8988T (cell line): ENCODE results near the gene MLC1.

Source experiments
- DNase-seq: peaks from one replicate; pipeline ENCODE4 v3.0.0; 2011

The MLC1 gene

GRCh38 chr22:50057278-50058060, 27.8 kb downstream of the MLC1 start:
- no peak for DNase-seq

DNA sequence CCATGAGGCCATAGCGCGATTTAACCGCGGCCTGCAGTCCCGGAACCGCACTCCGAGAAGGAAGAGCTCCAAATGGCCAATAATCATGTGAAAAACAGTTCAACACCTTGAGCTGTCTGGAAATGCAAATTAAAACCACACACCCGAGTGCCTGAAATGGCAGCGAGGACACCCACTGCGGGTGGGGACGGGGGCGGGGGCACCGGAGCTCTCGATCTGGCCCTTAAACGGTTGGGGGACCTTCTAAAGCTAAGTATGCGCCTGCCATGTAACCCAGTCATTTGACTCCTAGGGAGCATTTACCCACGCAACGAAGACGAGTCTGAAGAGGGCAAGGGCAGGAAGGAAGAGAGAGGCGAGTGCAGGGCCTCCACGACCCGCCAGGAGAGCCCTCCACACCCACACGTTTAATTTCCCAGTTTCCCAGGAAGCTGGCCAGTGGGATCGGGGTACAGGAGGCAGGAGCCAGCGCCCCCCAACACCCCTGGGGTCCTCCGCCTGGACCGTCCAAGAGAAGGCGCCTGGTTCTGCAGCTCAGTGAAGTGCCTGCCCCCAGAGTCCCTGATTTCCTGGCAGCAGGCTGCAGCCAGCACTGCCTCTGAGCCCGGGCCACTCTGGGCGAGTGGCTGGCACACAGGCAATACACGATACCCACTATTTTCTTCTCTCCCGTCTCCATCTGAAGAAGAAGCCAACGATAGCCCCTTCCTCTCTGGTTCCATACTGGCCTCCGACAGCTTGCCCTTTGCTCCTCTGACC, 28.8 kb downstream of the MLC1 start:
- no peak for DNase-seq

DNA sequence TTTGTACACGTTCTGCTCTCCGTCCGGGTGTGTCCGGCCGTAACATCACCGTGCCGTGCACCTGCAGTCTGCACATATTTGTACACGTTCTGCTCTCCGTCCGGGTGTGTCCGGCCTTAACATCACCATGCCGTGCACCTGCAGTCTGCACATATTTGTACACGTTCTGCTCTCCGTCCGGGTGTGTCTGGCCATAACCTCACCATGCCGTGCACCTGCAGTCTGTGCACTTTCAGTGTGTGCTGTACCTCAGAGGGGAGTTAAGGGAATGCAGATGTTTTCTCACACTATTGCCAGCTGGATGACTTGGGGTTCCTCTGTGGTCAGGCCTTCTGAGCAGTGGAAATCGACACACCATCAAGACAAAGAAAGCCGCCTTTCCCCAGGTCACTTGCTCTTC, 31.4 kb downstream of the MLC1 start:
- no peak for DNase-seq

- no peak for DNase-seq
Measured at GRCh38 chr22:50051930-50052329, 33.3 kb downstream of the MLC1 start.

DNA sequence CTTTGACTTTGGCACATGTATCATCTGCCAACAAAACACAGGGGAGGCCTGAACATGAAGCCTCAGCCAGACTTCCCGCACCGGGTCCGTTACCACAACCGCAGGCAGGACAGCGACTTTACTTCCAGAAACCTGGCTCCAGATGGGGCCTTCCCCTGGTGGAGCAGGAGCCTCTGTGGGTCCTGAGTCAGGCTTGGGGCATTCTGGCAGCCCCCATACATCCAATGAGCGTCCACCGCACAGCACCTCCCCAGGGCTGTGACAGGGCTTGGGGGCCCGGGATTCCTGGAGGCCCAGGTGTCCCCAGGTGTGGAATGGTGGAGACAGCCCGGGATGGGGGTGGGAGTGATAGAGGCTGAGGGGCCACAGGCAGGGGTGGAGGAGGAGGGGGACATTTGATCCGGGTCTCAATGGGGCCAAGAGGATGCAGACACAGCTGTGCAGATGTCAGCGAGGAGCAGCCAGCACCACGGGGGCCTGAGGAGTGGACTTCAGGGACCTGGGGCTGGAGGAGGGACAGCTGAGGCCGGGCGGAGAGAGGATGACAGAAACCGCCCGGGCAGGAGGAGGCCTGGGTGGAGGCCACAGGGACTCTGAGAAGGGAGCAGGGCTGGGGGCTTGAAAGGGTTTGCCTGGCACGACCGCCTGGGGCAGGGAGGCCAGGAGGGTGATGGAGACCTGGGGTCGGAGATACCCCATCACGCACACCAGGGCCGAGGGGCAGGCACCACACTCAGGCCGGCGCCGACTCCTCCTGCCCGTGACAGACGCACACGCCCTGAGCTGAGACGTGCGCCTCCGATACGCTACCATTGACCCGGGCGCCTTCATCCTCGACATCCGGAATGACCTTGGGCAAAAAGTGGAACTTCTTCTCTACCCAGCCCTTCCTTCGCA, 35.7 kb downstream of the MLC1 start:
- DNase-seq: no peak

GRCh38 chr22:50048836-50049235, 36.4 kb downstream of the MLC1 start:
- DNase-seq: no peak

DNA sequence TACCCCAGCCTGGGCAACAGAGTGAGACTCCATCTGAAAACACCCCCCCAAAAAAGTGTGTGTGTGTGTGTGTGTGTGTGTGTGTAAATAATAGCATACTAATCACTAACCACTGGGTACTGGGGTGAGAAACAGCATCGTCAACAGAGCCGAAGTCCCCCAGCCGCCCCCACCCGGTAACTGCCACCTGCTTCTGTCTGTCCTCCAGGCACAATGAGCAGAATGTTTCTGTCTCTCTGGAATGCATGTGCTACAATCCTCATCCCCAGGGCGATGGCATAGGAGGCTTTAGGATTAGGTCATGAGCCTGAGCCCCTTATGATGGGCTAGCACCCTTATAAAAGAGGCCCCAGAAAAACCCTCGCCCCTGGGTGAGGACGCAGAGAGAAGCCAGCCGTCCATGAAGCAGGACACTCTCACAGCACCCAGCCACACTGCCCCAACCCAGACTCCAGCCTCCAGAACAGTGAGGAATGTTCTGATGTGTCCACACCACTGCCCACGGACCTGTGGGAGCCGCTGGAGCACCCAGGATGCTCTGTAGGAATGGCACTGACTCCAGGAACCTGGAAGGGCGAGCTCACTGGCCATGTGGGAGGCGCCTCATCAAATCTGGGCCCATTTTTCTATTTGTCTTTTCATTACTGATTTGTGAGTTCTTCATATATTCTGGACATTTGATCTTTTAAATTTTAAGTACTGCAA, 37.0 kb downstream of the MLC1 start:
- no peak for DNase-seq

- DNase-seq: no peak
Measured at GRCh38 chr22:50047346-50047745, 37.9 kb downstream of the MLC1 start.

GRCh38 chr22:50046481-50047245, 38.6 kb downstream of the MLC1 start:
- DNase-seq: no peak

DNA sequence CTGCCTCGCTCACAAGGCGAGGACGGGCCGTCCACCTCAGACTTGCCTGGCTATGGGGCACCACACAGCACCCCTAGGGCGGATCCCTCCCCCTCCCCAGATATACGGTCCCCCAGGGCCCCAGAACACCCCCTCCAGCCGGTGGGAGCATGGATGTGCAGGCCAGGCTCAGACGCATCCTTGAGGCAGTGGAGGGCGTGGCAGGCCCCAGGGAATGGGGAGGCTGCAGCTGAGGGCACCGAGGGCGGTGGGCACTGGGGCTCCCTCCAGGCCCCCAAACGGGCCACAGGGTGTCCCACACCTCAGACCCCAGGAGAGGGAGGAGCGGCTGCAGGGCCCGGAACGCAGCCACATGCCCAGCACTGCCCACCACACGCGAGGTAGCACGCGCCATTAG, 39.2 kb downstream of the MLC1 start:
- DNase-seq: no peak

- DNase-seq: no peak
Measured at GRCh38 chr22:50045211-50046018, 39.8 kb downstream of the MLC1 start.

DNA sequence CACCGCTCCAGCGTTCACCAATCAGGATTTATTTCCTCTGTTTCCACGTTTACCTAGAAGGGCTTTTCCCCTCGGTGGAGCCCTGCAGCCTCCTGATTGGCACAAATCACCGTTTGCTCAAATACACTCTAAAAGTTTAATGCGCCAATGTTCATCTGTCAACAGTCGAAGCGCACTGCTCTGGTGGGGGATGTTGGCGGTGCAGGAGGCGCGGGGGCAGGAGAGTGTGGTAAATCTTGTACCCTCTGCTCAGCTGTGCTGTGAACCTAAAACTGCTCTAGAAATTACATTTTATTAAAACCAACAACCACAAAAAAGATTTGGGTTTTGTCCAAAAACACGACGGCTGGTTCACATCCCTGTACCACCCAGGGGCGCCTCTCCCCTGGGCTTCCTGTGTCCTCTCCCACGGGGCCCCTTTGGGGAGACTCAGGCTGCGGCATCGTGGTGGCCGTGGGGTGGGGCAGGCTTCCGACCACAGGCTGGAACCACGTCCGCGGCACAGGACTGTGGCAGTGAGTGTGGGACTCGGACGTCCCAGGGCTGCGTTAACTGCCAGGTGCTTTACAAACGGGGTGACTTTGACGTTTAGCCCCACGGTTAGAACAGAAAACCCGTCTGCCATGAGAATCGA, 40.6 kb downstream of the MLC1 start:
- DNase-seq: no peak

- no peak for DNase-seq
Measured at GRCh38 chr22:50041361-50042065, 43.7 kb downstream of the MLC1 start.

DNA sequence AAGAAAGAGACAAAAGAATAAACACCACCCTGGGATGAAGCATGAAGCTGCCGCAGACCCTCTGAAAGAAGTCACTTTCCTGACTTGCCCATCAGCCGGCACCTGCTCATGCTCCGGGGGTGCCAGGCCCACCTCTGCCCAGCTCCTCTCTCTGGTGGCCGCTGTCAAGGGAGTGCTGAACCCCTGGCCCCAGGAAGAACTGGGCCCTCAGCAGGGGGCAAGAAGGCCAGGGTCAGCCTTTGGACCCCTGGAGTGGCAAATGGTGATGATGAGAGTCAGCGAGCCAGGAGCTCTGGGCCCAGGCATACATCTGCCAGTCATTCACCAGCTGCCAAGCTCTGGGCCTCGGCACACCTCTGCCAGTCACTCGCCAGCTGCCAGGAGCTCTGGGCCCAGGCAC, 44.5 kb downstream of the MLC1 start:
- no peak for DNase-seq

DNA sequence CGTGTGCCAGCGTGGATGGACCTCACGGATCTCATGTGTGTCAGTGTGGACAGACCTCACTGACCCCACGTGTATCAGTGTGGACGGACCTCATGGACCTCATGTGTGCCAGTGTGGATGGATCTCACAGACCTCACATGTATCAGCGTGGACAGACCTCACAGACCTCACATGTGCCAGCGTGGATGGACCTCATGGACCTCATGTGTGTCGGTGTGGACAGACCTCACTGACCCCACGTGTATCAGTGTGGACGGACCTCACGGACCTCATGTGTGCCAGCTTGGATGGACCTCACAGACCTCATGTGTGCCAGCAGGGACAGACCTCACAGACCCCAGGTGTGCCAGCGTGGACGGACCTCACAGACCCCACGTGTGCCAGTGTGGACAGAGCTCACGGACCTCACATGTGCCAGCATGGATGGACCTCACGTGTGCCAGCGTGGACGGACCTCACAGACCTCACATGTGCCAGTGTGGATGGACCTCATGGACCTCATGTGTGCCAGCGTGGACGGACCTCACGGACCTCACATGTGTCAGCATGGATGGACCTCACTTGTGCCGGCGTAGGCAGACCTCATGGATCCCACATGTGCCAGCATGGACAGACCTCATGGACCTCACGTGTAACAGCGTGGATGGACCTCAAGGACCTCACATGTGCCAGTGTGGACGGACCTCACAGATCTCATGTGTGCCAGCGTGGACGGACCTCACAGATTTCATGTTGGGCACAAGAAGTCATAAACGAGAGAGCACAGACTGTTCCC, 45.4 kb downstream of the MLC1 start:
- no peak for DNase-seq

DNA sequence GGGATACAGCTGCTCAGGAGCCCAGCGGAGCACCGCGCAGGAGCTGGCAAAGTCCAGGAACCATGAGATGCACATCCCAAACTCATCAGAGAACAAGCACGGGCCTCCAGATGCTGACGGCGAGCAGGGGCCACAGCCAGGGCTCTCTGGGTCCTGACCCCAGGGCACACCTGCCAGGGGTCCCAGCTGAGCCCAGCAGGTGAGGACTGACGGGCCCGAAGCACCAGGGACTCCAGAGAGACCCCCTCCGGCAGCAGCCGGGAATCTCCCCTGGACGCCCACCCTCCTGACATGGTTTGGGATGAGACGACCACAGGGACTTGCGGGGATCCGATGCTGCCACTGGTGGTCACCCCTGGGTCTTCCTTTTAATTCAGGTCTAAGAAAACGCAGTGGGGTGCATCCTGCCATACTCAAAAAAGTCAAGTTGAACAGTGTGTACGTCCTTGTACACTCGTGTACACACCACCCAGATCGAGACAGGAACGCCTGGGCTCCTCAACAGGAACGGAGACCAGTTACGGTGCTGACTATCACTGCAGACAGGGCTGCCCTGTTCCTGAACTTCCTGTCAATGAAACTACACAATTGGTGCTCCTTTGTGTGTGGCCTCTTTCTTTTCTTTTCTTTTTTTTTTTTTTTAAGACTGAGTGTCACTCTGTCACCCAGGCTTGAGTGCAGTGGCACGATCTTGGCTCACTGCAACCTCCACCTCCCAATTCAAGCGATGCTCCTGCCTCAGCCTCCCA, 49.1 kb downstream of the MLC1 start:
- DNase-seq: no peak

- DNase-seq: no peak
Measured at GRCh38 chr22:50035131-50035881, 49.9 kb downstream of the MLC1 start.
